ENCODE measurements around the gene LARGE1. TPM values are rescaled to one million over a fixed set of nuclear protein-coding genes. Genes with fewer than 3 reads are reported as not detected.

Gene LARGE1
- polyA plus RNA-seq, 4 donors, result 24.8 to 30.4 (median 27.6) TPM

GRCh38 chr22:33887173-33887572 is 33.1 kb downstream of the LARGE1 start:
- DNase-seq (ENCODE audit: low read depth in 4 of 4, low spot score in 3 of 4), result no peak

DNA sequence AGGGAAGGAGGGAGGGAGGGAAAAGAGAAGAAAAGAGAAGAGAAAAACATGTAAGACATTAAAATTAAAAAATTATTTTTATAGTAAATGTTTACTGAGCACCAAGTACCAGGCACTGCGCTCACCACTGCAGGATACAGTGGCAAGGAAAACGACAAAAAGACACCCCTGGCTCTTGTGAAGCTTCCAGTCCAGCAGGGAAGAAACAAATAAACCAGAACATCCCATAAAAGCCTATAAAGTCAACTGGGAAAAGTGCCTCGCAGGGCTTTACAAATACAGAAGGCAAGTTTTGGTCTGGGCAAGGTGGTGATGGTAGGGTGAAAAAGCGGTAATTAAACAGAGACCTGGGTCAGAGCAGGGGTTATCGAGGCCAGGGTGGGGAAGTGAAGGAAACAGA is 33.6 kb downstream of the LARGE1 start:
- DNase-seq (ENCODE audit: low read depth in 4 of 4, low spot score in 3 of 4), result no peak

- DNase-seq (ENCODE audit: low read depth in 4 of 4, low spot score in 3 of 4), result no peak
These were observed 35.4 kb downstream of the LARGE1 start for GRCh38 chr22:33884829-33885228.

- no peak for DNase-seq (ENCODE audit: low read depth in 4 of 4, low spot score in 3 of 4)
These were observed 36.1 kb downstream of the LARGE1 start for GRCh38 chr22:33883961-33884808.

DNA sequence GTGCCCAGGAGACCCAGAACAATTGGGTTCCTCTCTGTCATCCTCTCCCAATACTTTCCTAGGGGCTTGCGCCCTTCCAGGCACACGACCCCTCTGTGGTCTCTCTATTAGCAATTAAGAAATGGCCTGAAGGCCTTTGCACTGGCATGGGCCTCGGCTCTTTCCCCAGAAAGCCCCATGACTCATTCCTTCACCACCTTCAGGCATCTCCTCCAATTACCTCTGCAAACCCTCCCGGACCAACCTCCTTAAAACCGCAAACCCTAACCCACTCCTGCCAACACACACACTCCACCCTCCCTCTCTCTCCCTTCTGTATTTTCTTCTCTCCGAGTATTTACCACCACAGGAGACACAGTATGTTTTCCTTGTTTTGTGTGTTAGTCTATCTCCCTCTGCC is 36.7 kb downstream of the LARGE1 start:
- DNase-seq (ENCODE audit: low read depth in 4 of 4, low spot score in 3 of 4), result no peak

- DNase-seq (ENCODE audit: low read depth in 4 of 4, low spot score in 3 of 4), result no peak
These were observed 37.3 kb downstream of the LARGE1 start for GRCh38 chr22:33882991-33883390.

DNA sequence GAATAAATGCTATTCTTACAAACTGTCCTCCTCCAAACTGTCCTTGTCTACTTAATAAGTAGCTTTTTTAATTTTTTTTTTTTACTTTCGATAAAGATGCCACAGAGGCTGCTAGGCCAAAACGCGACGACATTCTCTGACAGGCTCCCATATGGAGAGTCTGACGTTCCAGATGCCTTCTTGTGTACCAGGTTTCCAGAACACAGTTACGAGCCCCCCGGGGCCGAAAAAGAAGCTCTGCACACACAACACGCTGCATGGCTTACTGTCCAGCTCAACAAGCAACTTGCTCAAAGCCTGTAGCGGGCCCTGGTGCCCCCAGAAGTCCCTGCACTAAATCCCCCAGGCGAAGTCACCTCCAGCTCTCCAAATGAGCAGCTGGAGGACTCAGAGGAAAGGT is 39.3 kb downstream of the LARGE1 start:
- no peak for DNase-seq (ENCODE audit: low read depth in 4 of 4, low spot score in 3 of 4)

DNA sequence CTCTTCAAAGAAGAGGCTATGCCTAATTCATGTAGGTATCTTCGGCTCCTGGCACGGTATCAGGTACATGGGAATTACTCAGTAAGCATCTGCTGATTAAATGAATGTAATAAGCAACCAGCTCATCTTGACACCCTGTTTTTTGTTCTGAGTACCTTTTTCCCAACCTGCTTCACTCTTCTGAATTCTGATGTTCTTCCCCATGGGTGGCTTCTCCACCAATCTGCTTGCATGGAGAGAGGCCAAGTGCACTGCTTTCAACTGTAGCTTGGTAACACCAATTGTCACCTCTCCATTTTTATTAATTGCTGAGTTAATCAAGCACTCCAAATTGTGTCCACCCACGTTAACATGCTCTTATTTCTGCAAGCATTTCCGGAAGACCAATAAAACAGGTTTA is 40.5 kb downstream of the LARGE1 start:
- DNase-seq (ENCODE audit: low read depth in 4 of 4, low spot score in 3 of 4), result no peak

GRCh38 chr22:33875316-33875715 is 45.0 kb downstream of the LARGE1 start:
- no peak for DNase-seq (ENCODE audit: low read depth in 4 of 4, low spot score in 3 of 4)

- DNase-seq (ENCODE audit: low read depth in 4 of 4, low spot score in 3 of 4), result no peak
These were observed 46.1 kb downstream of the LARGE1 start for GRCh38 chr22:33874206-33874605.

GRCh38 chr22:33873666-33874065 is 46.6 kb downstream of the LARGE1 start:
- no peak for DNase-seq (ENCODE audit: low read depth in 4 of 4, low spot score in 3 of 4)

- no peak for DNase-seq (ENCODE audit: low read depth in 4 of 4, low spot score in 3 of 4)
These were observed 47.1 kb downstream of the LARGE1 start for GRCh38 chr22:33873186-33873585.

DNA sequence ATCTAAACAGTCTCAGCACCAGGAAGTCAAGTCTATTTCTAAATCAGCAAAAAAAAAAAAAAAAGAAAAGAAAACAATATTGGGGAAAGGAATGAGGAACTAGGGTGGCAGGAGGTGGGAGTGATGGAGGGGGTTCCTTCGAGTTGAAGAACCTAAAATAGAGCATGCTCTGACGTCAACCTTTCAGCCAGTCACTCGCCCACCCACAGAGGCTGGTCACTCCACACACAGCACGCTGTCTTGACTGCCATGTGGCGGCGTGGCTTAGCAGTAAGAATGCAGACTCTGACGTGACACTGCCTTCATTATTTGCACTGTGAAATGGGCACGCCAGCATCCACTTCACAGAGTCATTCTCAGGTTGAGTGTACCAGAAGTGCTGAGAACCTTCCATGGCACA is 48.3 kb downstream of the LARGE1 start:
- no peak for DNase-seq (ENCODE audit: low read depth in 4 of 4, low spot score in 3 of 4)

GRCh38 chr22:33869946-33870345 is 50.3 kb downstream of the LARGE1 start:
- DNase-seq (ENCODE audit: low read depth in 4 of 4, low spot score in 3 of 4), result no peak

- no peak for DNase-seq (ENCODE audit: low read depth in 4 of 4, low spot score in 3 of 4)
These were observed 52.3 kb downstream of the LARGE1 start for GRCh38 chr22:33867971-33868370.

DNA sequence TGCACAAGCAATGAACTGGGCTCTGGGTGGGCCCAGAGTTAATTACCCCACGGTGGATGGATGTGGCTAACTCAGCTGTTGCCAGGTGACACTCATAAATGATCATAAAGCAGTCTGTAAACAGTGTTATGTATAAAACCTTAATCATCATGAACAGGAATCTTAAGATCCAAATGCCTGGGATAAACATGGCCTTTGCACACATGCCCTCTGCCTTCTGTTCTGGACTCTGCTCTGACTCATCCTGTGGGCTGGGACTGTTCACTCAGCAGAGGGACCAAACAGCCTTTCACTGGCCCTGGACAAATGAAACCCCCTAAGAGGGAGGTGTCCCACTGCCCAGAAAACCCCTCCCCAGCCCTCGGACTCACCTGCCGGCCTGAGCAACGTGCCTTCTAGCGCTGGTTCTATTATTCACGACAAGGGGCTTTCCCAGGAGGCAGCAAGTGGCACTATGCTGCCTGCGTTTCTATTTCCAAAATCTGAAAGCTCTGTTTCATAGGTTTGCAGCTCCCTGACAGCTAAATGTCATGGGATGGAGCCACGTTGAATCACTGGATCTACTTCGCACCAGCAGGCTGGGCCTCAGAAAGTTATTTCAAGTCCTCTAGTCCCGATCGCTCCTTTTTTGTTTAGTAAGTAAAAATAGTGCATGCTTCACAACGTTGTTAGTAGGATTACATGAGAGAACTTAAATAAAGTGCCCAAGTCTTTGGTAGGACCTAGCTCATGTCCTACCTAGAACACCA is 53.0 kb downstream of the LARGE1 start:
- no peak for DNase-seq (ENCODE audit: low read depth in 4 of 4, low spot score in 3 of 4)

DNA sequence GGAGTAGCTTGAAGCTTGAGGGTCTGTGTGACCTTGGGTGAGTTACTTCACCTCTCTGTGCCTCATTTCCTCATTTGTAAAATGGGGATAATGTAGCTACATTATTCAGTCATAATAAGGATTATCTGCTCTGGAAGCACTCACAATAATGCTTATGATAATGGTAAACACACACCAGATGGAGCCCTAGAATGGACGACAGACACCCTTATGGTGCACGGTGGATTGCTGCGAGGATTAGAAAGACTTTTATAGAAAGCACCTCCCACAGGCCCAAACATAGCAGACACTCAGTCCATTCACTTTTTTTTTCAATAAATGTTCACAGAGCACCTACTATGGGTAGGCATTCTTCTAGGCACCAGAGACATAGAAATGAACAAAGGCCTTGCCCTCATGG is 53.8 kb downstream of the LARGE1 start:
- no peak for DNase-seq (ENCODE audit: low read depth in 4 of 4, low spot score in 3 of 4)

DNA sequence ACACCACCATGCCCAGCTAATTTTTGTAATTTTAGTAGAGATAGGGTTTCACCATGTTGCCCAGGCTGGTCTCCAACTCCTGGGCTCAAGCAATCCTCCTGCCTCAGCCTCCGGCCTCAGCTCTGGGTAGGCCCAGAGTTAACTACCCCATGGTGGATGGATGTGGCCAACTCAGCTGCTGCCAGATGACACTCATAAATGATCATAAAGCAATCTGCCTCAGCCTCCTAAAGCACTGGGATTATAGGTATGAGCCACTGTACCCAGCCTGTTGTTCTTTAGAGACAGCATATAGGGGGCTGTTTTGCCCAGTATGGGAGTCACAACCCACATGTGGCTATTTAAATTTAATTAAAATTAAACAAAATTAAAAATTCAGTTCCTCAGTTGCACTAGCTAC is 54.3 kb downstream of the LARGE1 start:
- DNase-seq (ENCODE audit: low read depth in 4 of 4, low spot score in 3 of 4), result no peak

- DNase-seq (ENCODE audit: low read depth in 4 of 4, low spot score in 3 of 4), result no peak
These were observed 55.0 kb downstream of the LARGE1 start for GRCh38 chr22:33865248-33865647.

DNA sequence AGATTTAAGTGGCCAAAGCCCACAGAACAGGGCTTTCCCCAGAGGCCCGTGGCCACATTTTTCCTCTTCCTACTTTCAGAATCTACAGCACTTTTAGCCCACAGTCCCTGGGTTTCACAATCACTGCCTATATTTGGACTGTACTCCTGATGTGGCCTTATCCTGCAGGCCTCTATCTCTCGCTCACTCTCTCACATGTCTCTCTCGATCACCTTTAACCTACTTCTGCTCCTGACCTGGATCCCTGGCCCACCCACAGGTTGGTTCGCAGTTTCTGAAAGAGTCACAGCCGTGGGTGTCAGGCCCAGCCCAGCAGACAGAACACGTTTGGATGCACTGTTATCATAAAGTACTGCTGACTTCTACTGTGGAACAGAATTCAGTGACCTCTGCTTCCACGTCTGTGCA is 55.5 kb downstream of the LARGE1 start:
- no peak for DNase-seq (ENCODE audit: low read depth in 4 of 4, low spot score in 3 of 4)

DNA sequence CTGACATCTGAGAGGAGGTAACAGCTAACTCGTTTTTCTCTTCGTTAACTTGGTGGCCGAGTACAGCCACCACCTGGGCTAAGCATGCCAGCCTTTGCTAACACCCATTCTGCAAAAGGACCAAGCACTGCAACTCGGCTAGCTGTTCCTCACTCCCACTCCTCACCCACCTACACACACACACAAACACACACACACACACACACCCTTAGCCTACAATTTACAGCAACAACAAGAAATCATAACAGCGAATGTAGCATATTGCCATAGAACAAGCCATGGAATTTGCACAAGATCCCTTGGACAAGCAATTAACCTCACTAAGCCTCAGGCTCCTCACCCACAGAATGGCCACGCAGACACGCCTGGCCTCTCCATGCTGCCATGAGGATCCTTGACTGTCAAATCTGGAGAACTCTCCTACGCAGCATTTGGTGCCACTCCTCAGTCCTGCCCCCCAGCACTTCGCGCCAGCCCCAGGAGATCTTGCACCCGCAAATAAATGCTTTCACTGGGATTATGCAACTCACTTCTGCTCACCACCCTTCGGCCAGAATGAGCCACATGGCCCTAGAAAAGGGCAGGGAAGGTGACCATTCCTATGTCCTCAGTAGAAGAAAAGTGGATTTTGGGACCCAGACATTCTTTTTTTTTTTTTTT is 58.9 kb downstream of the LARGE1 start:
- no peak for DNase-seq (ENCODE audit: low read depth in 4 of 4, low spot score in 3 of 4)

DNA sequence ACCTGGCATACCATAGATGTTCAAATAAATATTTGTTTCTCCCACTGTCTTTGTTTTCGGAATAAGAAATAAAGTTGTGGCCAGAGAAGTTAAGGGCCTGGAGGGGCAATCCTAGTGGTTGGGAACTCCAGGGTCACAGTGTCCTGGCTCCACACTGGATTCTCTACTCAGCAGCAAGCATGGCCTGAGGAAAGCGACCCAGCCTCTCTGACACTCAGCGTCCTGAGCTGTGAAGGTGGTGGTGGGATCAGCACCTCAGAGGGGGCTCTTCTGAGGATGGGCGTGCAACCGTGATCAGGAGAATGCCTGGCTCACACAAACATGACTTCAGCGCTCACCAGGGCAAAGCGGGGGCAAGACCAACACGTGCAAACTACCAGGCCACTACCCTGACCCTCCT is 59.9 kb downstream of the LARGE1 start:
- no peak for DNase-seq (ENCODE audit: low read depth in 4 of 4, low spot score in 3 of 4)
